Caco-2 (cell line): ENCODE results near the gene HDAC6. TPM values are rescaled to one million over a fixed set of nuclear protein-coding genes. Genes with fewer than 3 reads are reported as not detected.

Experiments used
- BruUV-seq: library from RNA; stranded (reverse); fragments of 400-500 nt; replicated peaks from 2 replicates; lab custom pipeline; 2021; lab: Mats Ljungman, UMichigan
- CTCF ChIA-PET: fragments of 300-600 bp; sonication (Branson Sonifier 250); formaldehyde crosslinking; loops from one replicate; lab custom pipeline; 2022; ENCODE audit warnings: antibody characterized with exemption; lab: Charles Lee
- POLR2A ChIA-PET: fragments of 300-600 bp; sonication (Branson Sonifier 250); formaldehyde crosslinking; loops from one replicate; lab custom pipeline; 2022; ENCODE audit warnings: antibody characterized with exemption; lab: Charles Lee
- DNase-seq, 2 experiments: peaks; one replicate each; pipeline versions ENCODE4 v3.0.0 to v3.0.0-alpha.2; 2020 to 2022
- H3K27me3 ChIP-seq: replicated peaks from 2 replicates; pipeline ENCODE4 v1.6.0; 2011; ENCODE audit warnings: low read length; ENCODE audit not compliant: control insufficient read depth, insufficient read depth
- H3K36me3 ChIP-seq: 2 replicates; pipeline ENCODE4 v1.5.1; 2011; ENCODE audit warnings: low read length; ENCODE audit not compliant: control insufficient read depth, insufficient read depth
- H3K4me1 ChIP-seq: fragments of 250-450 bp; sonication (Bioruptor Pico); 2 replicates; pipeline ENCODE4 v1.5.1; 2020; ENCODE audit warnings: mild to moderate bottlenecking
- H3K4me3 ChIP-seq: 2 replicates; pipeline ENCODE4 v1.5.1; 2011; ENCODE audit warnings: low read depth, mild to moderate bottlenecking, control low read depth, low read length
- H3K9me3 ChIP-seq: fragments of 250-450 bp; sonication (Bioruptor Pico); 2 replicates; pipeline ENCODE4 v1.5.1; 2020; ENCODE audit warnings: mild to moderate bottlenecking, moderate library complexity
- H3K27ac Mint-ChIP-seq: one replicate; pipeline ENCODE4 v1.8.0; 2022; ENCODE audit warnings: mixed read lengths; ENCODE audit not compliant: unreplicated experiment
- H3K27me3 Mint-ChIP-seq: one replicate; pipeline ENCODE4 v1.8.0; 2022; ENCODE audit warnings: mixed read lengths; ENCODE audit not compliant: insufficient read depth, unreplicated experiment
- H3K36me3 Mint-ChIP-seq: one replicate; pipeline ENCODE4 v1.8.0; 2022; ENCODE audit warnings: mild to moderate bottlenecking, mixed read lengths; ENCODE audit not compliant: insufficient read depth, unreplicated experiment
- H3K4me1 Mint-ChIP-seq: one replicate; pipeline ENCODE4 v1.8.0; 2022; ENCODE audit warnings: low read depth, mixed read lengths; ENCODE audit not compliant: unreplicated experiment
- H3K4me3 Mint-ChIP-seq: one replicate; pipeline ENCODE4 v1.8.0; 2022; ENCODE audit warnings: mild to moderate bottlenecking, moderate library complexity, mixed read lengths; ENCODE audit not compliant: unreplicated experiment
- H3K9me3 Mint-ChIP-seq: one replicate; pipeline ENCODE4 v1.8.0; 2022; ENCODE audit warnings: mixed read lengths; ENCODE audit not compliant: unreplicated experiment
- CTCF ChIP-seq, 2 experiments: fragments of 200-600 bp in 1 of 2; IDR thresholded peaks; 1 replicate in 1 of 2; 2 replicates in 1 of 2; pipeline versions ENCODE4 v1.5.1 to v1.8.0; 2011 to 2022; ENCODE audit warnings: antibody characterized with exemption in 1 of 2, control low read depth in 1 of 2, inconsistent platforms in 1 of 2, low read depth in 1 of 2, low read length in 1 of 2, mild to moderate bottlenecking in 1 of 2, moderate library complexity in 1 of 2; ENCODE audit not compliant: insufficient read depth in 1 of 2, severe bottlenecking in 1 of 2, unreplicated experiment in 1 of 2
- intact Hi-C: fragments of 100-400 bp; cut with micrococcal nuclease; formaldehyde crosslinking; loops from one replicate; pipeline ENCODE4 v1.10.0; 2022; ENCODE audit not compliant: unreplicated experiment
- total RNA-seq: library from RNA; stranded (reverse); gene quantifications from 2 replicates; pipeline ENCODE4 v1.2.3, GENCODE V29; 2022

The HDAC6 gene
- total RNA-seq, 1 experiment from 2014 or later, result 110 TPM

DNA sequence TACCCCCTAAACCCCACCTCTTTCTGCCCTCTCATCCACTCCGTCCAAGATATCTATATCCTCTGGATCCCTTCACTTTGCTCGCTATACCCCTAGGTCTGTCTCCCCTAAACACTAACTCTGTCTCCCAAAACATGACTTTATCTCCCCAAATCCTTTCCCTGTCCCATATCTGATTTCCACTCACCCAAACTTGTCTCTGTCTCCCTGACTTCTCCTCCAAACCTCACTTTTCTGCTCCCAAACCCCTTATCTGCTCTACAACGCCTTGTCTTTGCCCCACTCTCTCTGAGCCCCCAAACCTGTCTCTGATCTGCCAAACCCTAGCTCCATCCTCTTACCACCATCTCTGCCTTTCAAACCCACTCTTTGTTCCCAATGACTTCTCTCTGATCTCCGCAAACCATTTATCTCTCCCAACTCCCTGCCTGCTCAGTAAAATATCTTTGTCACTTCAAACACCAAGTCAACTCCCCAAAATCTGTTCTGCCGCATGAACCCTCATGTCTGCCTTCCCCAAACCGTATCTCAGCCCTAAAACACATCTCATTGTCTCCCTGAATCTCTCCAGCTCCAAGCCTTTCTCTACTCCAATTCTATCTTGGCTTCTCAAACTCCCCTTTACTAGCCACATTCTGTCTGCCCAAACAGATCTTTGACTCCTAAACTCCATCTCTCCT is 14.9 kb upstream of the HDAC6 start:
- Mint-ChIP-seq H3K9me3 (no peaks in the 10 kb centered on the region), H3K4me3 (no peak overlapping the region), H3K36me3 (peaks cover 6% of the 10 kb centered on the region), H3K27ac (no peak overlapping the region), H3K27me3 (no peaks in the 10 kb centered on the region), H3K4me1 (peaks cover 6% of the 10 kb centered on the region)
- DNase-seq, result no peak
- ChIA-PET POLR2A (no interaction called here), CTCF (no interaction called here)
- no peak for TF ChIP-seq CTCF (IDR thresholded peaks at IDR 0.05; ENCODE audit: insufficient read depth in 1 of 2, low read depth in 1 of 2, low read length in 1 of 2, severe bottlenecking in 1 of 2, unreplicated experiment in 1 of 2)
- Histone ChIP-seq H3K27me3 (no peaks in the 10 kb centered on the region), H3K4me1 (no peaks in the 10 kb centered on the region), H3K9me3 (no peaks in the 10 kb centered on the region), H3K36me3 (no peaks in the 10 kb centered on the region), H3K4me3 (no peak overlapping the region)
- intact Hi-C loops, result no loop called here
- no TSS peak for BruUV-seq

DNA sequence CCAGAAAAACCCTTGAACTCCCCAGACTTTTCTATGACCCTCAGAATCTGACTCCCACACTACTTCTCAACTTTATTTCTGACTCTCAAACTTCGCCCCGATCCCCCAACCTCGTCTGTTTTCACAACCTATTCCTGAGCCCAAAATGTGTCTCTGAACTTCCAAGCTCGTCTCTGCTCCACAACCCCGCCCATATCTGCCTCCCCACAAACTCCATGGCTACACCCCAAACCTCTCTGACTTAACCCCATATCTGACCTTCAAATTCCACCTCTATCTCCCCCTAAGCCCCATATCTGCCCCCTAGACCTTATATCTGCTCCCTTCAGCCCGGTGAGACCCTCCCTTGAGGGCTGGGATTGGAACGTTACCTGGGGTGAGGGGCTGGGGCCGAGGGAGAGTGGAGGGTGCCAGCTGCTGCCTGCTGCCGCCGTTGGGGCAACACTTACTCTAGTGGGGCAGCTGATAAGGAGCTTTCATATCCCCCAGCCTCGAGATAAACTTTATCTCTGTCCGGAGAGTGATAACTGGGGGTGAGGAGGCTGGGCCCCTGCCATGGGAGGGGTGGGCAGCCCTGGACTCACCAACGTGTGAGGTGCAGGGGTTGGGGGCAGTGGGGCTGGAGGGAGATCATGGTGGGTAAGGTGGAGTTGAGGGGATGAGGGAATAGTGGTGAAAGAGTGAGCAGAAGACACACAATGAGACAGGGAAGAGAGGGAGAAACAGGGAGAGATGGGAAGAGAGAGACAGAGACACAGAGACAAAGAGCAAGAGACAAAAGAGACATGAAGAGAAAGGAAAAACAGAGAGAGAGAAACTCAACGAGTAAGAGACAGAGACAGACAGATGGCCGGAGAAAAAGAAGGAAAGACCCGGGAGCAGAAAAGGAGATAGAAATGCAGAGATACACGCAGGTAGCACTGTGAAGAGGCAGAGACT is 14.1 kb upstream of the HDAC6 start:
- no peaks in the 10 kb centered on the region for H3K27me3 Mint-ChIP-seq
- ChIA-PET POLR2A (no interaction called here), CTCF (no interaction called here)
- H3K4me1 Mint-ChIP-seq, result peaks cover 6% of the 10 kb centered on the region
- DNase-seq, result no peak
- Histone ChIP-seq H3K4me3 (no peak overlapping the region), H3K36me3 (no peaks in the 10 kb centered on the region), H3K9me3 (no peaks in the 10 kb centered on the region), H3K27me3 (no peaks in the 10 kb centered on the region), H3K4me1 (no peaks in the 10 kb centered on the region)
- no TSS peak for BruUV-seq
- H3K4me3 Mint-ChIP-seq, result no peak overlapping the region
- no peak for TF ChIP-seq CTCF (IDR thresholded peaks at IDR 0.05; ENCODE audit: insufficient read depth in 1 of 2, low read depth in 1 of 2, low read length in 1 of 2, severe bottlenecking in 1 of 2, unreplicated experiment in 1 of 2)
- peaks cover 6% of the 10 kb centered on the region for H3K36me3 Mint-ChIP-seq
- no peaks in the 10 kb centered on the region for H3K9me3 Mint-ChIP-seq
- no peak overlapping the region for H3K27ac Mint-ChIP-seq
- intact Hi-C loops, result no loop called here

DNA sequence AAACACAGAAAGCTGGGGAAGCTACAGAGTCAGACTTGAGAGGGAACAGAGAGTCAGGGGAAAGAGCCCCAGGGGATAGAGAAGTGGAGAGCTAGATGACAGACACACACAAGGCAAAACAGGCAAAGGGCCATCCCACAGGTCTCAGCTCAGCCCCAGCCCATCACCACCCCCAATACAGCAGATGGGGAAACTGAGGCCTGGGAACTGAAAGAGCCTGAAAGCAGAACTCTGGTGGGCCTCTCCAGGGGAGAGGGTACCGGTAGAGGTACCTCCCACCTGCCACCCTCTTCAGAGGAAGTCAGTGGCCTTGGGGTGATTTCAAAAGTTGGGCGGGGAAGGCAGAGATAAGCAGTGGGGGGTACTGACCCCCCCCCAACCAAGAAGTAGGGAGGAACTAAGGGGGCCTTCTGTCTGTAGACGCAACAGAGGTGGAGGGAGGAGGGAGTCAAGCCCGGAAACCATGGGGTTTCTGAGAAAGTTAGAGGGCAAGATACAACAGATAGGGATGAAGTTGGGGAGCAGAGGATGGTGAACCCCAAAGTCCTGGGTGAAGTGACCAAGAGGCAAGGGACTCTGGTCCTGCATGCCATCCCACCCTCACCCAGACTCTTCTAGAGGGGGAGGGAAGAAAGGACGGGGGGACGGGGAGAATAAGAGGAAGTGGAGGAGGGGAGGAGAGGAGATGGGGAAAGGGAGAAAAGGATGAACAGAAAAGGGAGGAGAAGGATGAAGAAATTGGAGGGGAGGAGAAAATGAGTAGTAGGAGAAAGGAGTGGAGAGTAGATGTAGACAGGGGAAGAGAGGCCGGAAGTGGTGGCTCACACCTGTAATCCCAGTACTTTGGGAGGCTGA is 12.3 kb upstream of the HDAC6 start:
- H3K9me3 Mint-ChIP-seq, result no peaks in the 10 kb centered on the region

More for the DNA sequence above, 12.3 kb upstream of the HDAC6 start:
- H3K27me3 Mint-ChIP-seq, result no peaks in the 10 kb centered on the region
- Histone ChIP-seq H3K4me3 (no peak overlapping the region), H3K36me3 (no peaks in the 10 kb centered on the region), H3K27me3 (no peaks in the 10 kb centered on the region), H3K4me1 (peaks cover 4% of the 10 kb centered on the region), H3K9me3 (no peaks in the 10 kb centered on the region)
- H3K4me3 Mint-ChIP-seq, result no peak overlapping the region
- no peak for DNase-seq
- CTCF ChIA-PET, result no interaction called here
- no peak for TF ChIP-seq CTCF (IDR thresholded peaks at IDR 0.05; ENCODE audit: insufficient read depth in 1 of 2, low read depth in 1 of 2, low read length in 1 of 2, severe bottlenecking in 1 of 2, unreplicated experiment in 1 of 2)
- H3K36me3 Mint-ChIP-seq, result peaks cover 6% of the 10 kb centered on the region
- POLR2A ChIA-PET, result no interaction called here
- H3K27ac Mint-ChIP-seq, result peak overlapping the region; percentile 22
- intact Hi-C loops, result no loop called here
- BruUV-seq, result no TSS peak
- H3K4me1 Mint-ChIP-seq, result peaks cover 12% of the 10 kb centered on the region
